Hepatocyte (in vitro differentiated cells): ENCODE measurements around the gene PPM1H. TPM values are rescaled to one million over a fixed set of nuclear protein-coding genes. Genes with fewer than 3 reads are reported as not detected.
A peak's percentile ranks its signal among the peaks of the same experiment; 100 is the strongest.

Experiments
- DNase-seq: peaks from one replicate; pipeline ENCODE4 v3.0.0-alpha.2; 2016; ENCODE audit warnings: low spot score
- H2AFZ ChIP-seq: fragments of 200-600 bp; sonication (generic); 2 replicates; pipeline ENCODE4 v1.6.0; 2016; ENCODE audit warnings: antibody characterized with exemption, mild to moderate bottlenecking
- H3K27ac ChIP-seq: fragments of 200-600 bp; sonication (generic); 2 replicates; pipeline ENCODE4 v1.5.1; 2016; ENCODE audit warnings: mild to moderate bottlenecking
- H3K27me3 ChIP-seq: fragments of 200-600 bp; sonication (generic); 2 replicates; pipeline ENCODE4 v1.6.1; 2016
- H3K36me3 ChIP-seq: fragments of 200-600 bp; sonication (generic); replicated peaks from 2 replicates; pipeline ENCODE4 v1.5.1; 2016; ENCODE audit warnings: low read depth; ENCODE audit not compliant: insufficient read depth
- H3K4me1 ChIP-seq: fragments of 200-600 bp; sonication (generic); 2 replicates; pipeline ENCODE4 v1.5.1; 2016; ENCODE audit warnings: mild to moderate bottlenecking, moderate library complexity; ENCODE audit not compliant: insufficient read depth
- H3K4me2 ChIP-seq: fragments of 200-600 bp; sonication (generic); 2 replicates; pipeline ENCODE4 v1.6.0; 2016
- H3K4me3 ChIP-seq: fragments of 200-600 bp; sonication (generic); 2 replicates; pipeline ENCODE4 v1.5.1; 2016; ENCODE audit warnings: mild to moderate bottlenecking
- H3K79me2 ChIP-seq: fragments of 200-600 bp; sonication (generic); 2 replicates; pipeline ENCODE4 v1.6.0; 2017; ENCODE audit warnings: mild to moderate bottlenecking
- H3K9me2 ChIP-seq: fragments of 200-600 bp; sonication (generic); replicated peaks from 2 replicates; pipeline ENCODE4 v1.6.0; 2017; ENCODE audit warnings: mild to moderate bottlenecking; ENCODE audit not compliant: insufficient read depth
- H3K9me3 ChIP-seq: fragments of 200-600 bp; sonication (generic); 2 replicates; pipeline ENCODE4 v1.5.1; 2016; ENCODE audit warnings: low read depth, mild to moderate bottlenecking
- H4K20me1 ChIP-seq: fragments of 200-600 bp; sonication (generic); 2 replicates; pipeline ENCODE4 v1.6.0; 2016; ENCODE audit warnings: mild to moderate bottlenecking; ENCODE audit not compliant: insufficient read depth, poor library complexity, severe bottlenecking
- EZH2 ChIP-seq: fragments of 200-600 bp; sonication (generic); IDR thresholded peaks from 2 replicates; pipeline ENCODE4 v1.6.1; 2016; ENCODE audit warnings: antibody characterized with exemption, mild to moderate bottlenecking, borderline replicate concordance
- EZH2phosphoT487 ChIP-seq: fragments of 200-600 bp; sonication (generic); IDR thresholded peaks from one replicate; pipeline ENCODE4 v1.6.1; 2018; ENCODE audit warnings: antibody characterized with exemption, mild to moderate bottlenecking, low read depth, moderate library complexity; ENCODE audit not compliant: unreplicated experiment, severe bottlenecking
- WGBS: methylation state at CpG from one replicate; pipeline ENCODE4 v1.1.6; 2016; ENCODE audit warnings: low lambda C conversion rate; ENCODE audit errors: missing lambda C conversion rate; 5-methylcytosine and 5-hydroxymethylcytosine counted together
- polyA plus RNA-seq: library from polyadenylated mRNA; unstranded; fragments of >200 nt; fragmentation: Nextera tagmentation; extraction: Ambion mirVana; gene quantifications from 2 replicates; pipeline ENCODE4 v1.2.1, GENCODE V29; 2016
- total RNA-seq: library from RNA; depleted of rRNA; stranded (reverse); fragments of >200 nt; gene quantifications from 2 replicates; pipeline ENCODE4 v1.2.3, GENCODE V29; 2014
- TF ChIP-seq, protein P1 (sequence below): fragments of 200-600 bp; sonication (generic); IDR thresholded peaks from 2 replicates; pipeline ENCODE4 v1.5.1; 2016; ENCODE audit warnings: antibody characterized with exemption, mild to moderate bottlenecking; ENCODE audit not compliant: poor library complexity

PPM1H gene
- total and polyA plus RNA-seq, 2 experiments from 2014 or later = 9.2 to 21.8 TPM

DNA sequence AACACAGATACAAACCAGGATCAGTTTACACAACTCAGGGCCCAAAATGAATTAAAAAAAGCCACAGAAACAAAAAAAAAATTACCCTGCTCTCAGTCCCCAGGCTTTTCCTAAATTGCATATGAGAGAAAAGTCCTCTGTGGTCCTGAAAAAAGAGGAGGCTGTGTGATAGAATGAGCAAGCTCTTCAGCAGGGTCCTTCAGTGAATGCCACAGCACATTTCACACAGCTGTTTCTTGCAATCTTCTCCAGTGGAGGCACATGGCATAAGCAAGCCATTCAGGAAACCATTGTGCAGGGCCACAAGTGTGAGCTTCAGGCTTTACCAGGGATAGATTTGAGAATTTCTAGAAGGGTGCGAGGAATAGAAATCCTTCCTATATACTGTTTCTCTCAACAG, 168.5 kb downstream of the PPM1H start:
- H3K4me1 ChIP-seq = peaks cover 25% of the 10 kb centered on the region
- DNase-seq = no peak
- H3K27me3 ChIP-seq = no peaks in the 10 kb centered on the region
- no peaks in the 10 kb centered on the region for H3K9me3 ChIP-seq
- no peak overlapping the region for H2AFZ ChIP-seq
- H3K36me3 ChIP-seq = no peaks in the 10 kb centered on the region
- no peaks in the 10 kb centered on the region for H4K20me1 ChIP-seq
- H3K9me2 ChIP-seq = no peaks in the 10 kb centered on the region
- no peak overlapping the region for H3K4me2 ChIP-seq
- H3K4me3 ChIP-seq = no peak overlapping the region
- WGBS = 95% methylated on average over 1 of the region's 1 CpG
- H3K79me2 ChIP-seq = no peaks in the 10 kb centered on the region
- TF ChIP-seq, protein P1, sequence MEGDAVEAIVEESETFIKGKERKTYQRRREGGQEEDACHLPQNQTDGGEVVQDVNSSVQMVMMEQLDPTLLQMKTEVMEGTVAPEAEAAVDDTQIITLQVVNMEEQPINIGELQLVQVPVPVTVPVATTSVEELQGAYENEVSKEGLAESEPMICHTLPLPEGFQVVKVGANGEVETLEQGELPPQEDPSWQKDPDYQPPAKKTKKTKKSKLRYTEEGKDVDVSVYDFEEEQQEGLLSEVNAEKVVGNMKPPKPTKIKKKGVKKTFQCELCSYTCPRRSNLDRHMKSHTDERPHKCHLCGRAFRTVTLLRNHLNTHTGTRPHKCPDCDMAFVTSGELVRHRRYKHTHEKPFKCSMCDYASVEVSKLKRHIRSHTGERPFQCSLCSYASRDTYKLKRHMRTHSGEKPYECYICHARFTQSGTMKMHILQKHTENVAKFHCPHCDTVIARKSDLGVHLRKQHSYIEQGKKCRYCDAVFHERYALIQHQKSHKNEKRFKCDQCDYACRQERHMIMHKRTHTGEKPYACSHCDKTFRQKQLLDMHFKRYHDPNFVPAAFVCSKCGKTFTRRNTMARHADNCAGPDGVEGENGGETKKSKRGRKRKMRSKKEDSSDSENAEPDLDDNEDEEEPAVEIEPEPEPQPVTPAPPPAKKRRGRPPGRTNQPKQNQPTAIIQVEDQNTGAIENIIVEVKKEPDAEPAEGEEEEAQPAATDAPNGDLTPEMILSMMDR = no peak
- TF ChIP-seq EZH2 = no peak
- TF ChIP-seq EZH2phosphoT487 = no peak
- no peak overlapping the region for H3K27ac ChIP-seq

DNA sequence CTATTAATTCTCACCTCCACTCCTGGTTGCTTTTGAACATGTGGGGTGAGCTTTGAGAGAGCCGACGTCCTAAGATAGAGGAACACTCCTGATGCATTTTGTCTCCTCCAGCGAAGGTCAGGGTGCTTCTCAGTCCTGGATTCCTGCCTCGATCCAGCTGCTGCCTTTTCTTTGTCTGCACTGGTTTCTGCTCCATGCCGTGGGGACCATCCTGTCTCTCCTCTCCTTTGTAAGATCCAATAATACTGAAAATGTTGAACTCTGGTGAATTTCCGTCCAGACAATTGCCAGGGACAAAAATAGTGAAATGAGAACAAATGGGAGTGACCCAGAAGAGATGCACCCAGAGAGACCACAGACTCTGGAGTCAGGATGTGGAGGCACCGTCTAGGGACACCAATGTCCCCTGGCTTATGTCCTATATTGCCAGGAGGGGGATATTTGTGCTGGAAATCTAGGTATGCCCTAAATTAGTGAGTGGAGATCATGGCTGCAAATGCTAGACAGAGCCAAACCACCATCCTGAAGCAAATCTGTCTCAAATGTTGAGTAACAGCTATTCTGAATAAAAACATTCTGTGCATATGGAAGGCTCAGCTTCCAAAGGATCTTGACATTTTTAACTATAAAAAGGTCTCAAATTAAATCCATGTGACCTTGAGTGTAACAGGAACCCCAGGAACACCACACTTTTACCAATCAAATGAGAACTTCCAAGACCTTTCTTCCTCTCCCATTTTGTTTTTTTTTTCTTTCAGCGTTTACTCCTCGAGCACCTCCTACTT, 170.9 kb downstream of the PPM1H start:
- H4K20me1 ChIP-seq = no peaks in the 10 kb centered on the region
- H3K36me3 ChIP-seq = no peaks in the 10 kb centered on the region
- no peaks in the 10 kb centered on the region for H3K27me3 ChIP-seq
- TF ChIP-seq EZH2 (no peak), EZH2phosphoT487 (no peak)
- TF ChIP-seq, protein P1 = no peak
- H3K4me3 ChIP-seq = no peak overlapping the region
- 76% methylated on average over 9 of the region's 9 CpGs for WGBS
- H2AFZ ChIP-seq = no peak overlapping the region
- peak overlapping the region; percentile 11 for H3K27ac ChIP-seq
- H3K4me2 ChIP-seq = no peak overlapping the region
- peaks cover 35% of the 10 kb centered on the region for H3K4me1 ChIP-seq
- DNase-seq = no peak
- no peaks in the 10 kb centered on the region for H3K9me3 ChIP-seq
- H3K79me2 ChIP-seq = no peaks in the 10 kb centered on the region
- H3K9me2 ChIP-seq = no peaks in the 10 kb centered on the region

- DNase-seq = peak; percentile 23
- H3K36me3 ChIP-seq = no peaks in the 10 kb centered on the region
- whole genome bisulfite sequencing = 76% methylated on average over 3 of the region's 3 CpGs
- no peaks in the 10 kb centered on the region for H3K27me3 ChIP-seq
- H3K9me3 ChIP-seq = no peaks in the 10 kb centered on the region
- TF ChIP-seq, protein P1 = no peak
- TF ChIP-seq EZH2phosphoT487 (no peak), EZH2 (no peak)
- no peaks in the 10 kb centered on the region for H3K79me2 ChIP-seq
- H3K4me3 ChIP-seq = no peak overlapping the region
- H3K4me2 ChIP-seq = peak overlapping the region; percentile 22
- no peak overlapping the region for H2AFZ ChIP-seq
- H3K9me2 ChIP-seq = no peaks in the 10 kb centered on the region
- no peaks in the 10 kb centered on the region for H4K20me1 ChIP-seq
- peaks cover 38% of the 10 kb centered on the region for H3K4me1 ChIP-seq
- H3K27ac ChIP-seq = peak overlapping the region; percentile 75
These were observed 171.6 kb downstream of the PPM1H start for GRCh38 chr12:62763312-62763711.
